Activated naive CD4-positive, alpha-beta T cell treated with anti-CD3 and anti-CD28 coated beads for 36 hours (primary cell): Measurements from ENCODE around the gene SPPL2A. TPM values are rescaled to one million over a fixed set of nuclear protein-coding genes. Genes with fewer than 3 reads are reported as not detected.

Source experiments
- CTCF ChIA-PET: fragments of 350-600 bp; sonication (Branson Sonifier 250); formaldehyde crosslinking; loops from one replicate; lab custom pipeline; 2021; ENCODE audit warnings: antibody characterized with exemption; lab: Charles Lee
- DNase-seq: peaks from one replicate; pipeline ENCODE4 v3.0.0-alpha.2; 2020
- H3K27ac Mint-ChIP-seq: one replicate; pipeline ENCODE4 v1.8.0; 2021; ENCODE audit warnings: mild to moderate bottlenecking, mixed read lengths
- H3K27me3 Mint-ChIP-seq: one replicate; pipeline ENCODE4 v1.8.0; 2021; ENCODE audit warnings: low read depth, mixed read lengths
- H3K36me3 Mint-ChIP-seq: one replicate; pipeline ENCODE4 v1.8.0; 2021; ENCODE audit warnings: low read depth, mixed read lengths
- H3K4me1 Mint-ChIP-seq: one replicate; pipeline ENCODE4 v1.8.0; 2021; ENCODE audit warnings: low read depth, mixed read lengths
- H3K4me3 Mint-ChIP-seq: one replicate; pipeline ENCODE4 v1.8.0; 2021; ENCODE audit warnings: mild to moderate bottlenecking, moderate library complexity, mixed read lengths
- H3K9me3 Mint-ChIP-seq: one replicate; pipeline ENCODE4 v1.8.0; 2021; ENCODE audit warnings: mixed read lengths
- intact Hi-C: fragments of 100-400 bp; cut with micrococcal nuclease; formaldehyde crosslinking; loops from one replicate; pipeline ENCODE4 v1.15.1; 2023
- total RNA-seq, 2 experiments: library from RNA; stranded (reverse); gene quantifications; one replicate each; pipeline ENCODE4 v1.2.3, GENCODE V29; 2021

SPPL2A gene
- total RNA-seq, 2 experiments from 2014 or later = 37.7 to 41.6 TPM

GRCh38 chr15:50791486-50791885, 26.0 kb upstream of the SPPL2A start:
- Mint-ChIP-seq H3K27me3 (no peaks in the 10 kb centered on the region), H3K4me3 (no peak overlapping the region), H3K27ac (no peak overlapping the region), H3K4me1 (no peaks in the 10 kb centered on the region), H3K36me3 (no peaks in the 10 kb centered on the region), H3K9me3 (no peaks in the 10 kb centered on the region)
- CTCF ChIA-PET = interaction anchor here (0.9 kb wide), 1 partner anchor 15 kb away, joined by 3 read pairs; no protein-coding TSS in a partner anchor
- no peak for DNase-seq
- intact Hi-C loops = no loop called here

DNA sequence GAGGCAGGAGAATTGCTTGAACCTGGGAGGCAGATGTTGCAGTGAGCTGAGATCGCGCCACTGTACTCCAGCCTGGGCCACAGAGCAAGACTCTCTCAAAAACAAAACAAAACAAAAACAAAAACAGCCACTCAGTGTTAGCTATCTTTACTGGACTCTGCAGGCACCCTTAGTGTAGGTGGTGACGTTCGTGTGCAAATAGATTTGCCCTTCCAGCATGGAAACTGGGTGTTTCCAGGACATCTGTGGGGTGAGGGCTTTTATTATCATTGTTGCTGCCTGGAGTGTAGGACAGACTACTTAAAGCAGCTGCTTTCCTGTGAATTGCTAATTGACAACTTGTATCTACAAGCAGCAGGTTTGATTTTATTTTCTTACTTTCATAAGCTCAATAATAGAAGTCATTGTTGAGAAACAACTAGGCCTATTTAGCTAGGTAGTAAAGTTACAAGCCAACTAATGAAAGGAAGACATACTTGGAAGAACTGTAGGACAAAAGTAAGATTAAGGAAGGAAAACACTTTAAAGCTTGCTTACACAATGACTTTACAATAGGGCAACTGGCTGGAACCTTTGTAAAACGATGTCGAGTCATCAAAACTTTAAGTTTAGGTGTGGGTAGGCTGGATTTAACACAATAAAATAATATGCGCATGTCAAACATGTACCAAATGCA, 25.4 kb upstream of the SPPL2A start:
- Mint-ChIP-seq H3K27ac (no peak overlapping the region), H3K4me1 (no peaks in the 10 kb centered on the region), H3K36me3 (no peaks in the 10 kb centered on the region), H3K27me3 (no peaks in the 10 kb centered on the region), H3K9me3 (no peaks in the 10 kb centered on the region), H3K4me3 (no peak overlapping the region)
- CTCF ChIA-PET = no interaction called here
- intact Hi-C loops = no loop called here
- DNase-seq = no peak

DNA sequence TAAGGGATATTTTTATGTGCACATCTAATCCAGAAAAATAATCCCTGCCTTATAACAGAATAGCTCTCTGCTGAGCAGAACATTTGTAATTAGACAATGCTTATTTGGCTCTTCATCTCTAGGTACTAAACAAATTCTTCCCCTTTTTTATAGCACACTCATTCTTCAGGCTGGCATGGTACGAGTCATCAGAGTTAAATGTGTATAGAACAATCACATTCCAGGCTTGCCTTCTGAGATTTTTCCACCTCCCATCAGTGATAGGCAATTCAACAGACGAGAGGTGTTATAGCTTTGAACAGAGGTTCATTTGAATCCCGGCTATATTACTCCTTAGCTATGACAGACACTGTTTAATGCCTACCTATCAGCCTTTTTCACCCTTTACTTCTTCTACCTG, 21.4 kb upstream of the SPPL2A start:
- CTCF ChIA-PET = interaction anchor here (0.6 to 0.7 kb wide), 4 partner anchors 45 to 975 kb away, joined by 3 to 5 read pairs (median 3); no protein-coding TSS in a partner anchor
- H3K27me3 Mint-ChIP-seq = no peaks in the 10 kb centered on the region
- H3K4me1 Mint-ChIP-seq = no peaks in the 10 kb centered on the region
- no peak overlapping the region for H3K27ac Mint-ChIP-seq
- no peak overlapping the region for H3K4me3 Mint-ChIP-seq
- DNase-seq = no peak
- no peaks in the 10 kb centered on the region for H3K36me3 Mint-ChIP-seq
- intact Hi-C loops = no loop called here
- no peaks in the 10 kb centered on the region for H3K9me3 Mint-ChIP-seq

DNA sequence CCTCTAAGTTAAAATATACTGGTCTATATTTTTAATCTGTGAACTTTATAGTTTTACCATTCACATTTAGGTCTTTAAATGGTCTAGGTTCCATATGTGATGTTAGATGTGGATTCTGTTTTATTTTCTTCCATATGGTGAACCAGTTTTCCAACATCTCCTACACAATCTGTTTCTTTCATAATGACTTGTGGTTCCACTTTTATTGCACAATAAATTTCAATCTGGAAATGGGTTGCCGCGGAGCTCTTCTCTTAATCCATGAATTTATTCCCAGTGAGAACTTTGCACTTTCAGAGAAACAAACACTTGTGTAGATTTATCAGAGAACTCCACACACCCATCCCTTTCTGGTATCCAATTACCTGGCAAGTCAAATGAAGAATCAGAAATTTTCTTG, 20.9 kb upstream of the SPPL2A start:
- intact Hi-C loops = no loop called here
- Mint-ChIP-seq H3K4me1 (no peaks in the 10 kb centered on the region), H3K27ac (no peak overlapping the region), H3K27me3 (no peaks in the 10 kb centered on the region), H3K36me3 (no peaks in the 10 kb centered on the region), H3K9me3 (no peaks in the 10 kb centered on the region), H3K4me3 (no peak overlapping the region)
- CTCF ChIA-PET = interaction anchor here (0.6 to 0.7 kb wide), 4 partner anchors 44 to 975 kb away, joined by 3 to 5 read pairs (median 3); no protein-coding TSS in a partner anchor
- no peak for DNase-seq

DNA sequence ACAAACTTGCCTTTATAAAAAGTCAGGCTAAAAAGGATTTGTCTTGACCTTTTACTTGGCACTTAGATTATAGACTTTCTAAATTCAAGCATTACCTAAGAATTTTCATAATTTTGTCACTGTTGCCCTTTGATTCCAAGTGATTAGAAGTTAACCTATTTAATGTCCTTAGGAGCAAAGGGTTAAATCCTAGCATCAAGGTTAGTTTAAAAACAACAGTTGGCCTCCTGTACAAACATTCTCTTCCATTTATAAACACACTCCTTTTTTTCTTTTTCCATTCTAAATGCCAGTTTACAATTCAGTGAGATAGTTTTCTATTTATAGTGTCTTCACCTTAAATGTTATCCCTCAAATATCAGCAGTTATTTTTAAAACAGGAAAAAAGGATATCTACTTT, 18.4 kb upstream of the SPPL2A start:
- Mint-ChIP-seq H3K36me3 (no peaks in the 10 kb centered on the region), H3K4me1 (no peaks in the 10 kb centered on the region), H3K27me3 (no peaks in the 10 kb centered on the region), H3K9me3 (no peaks in the 10 kb centered on the region), H3K4me3 (no peak overlapping the region), H3K27ac (no peak overlapping the region)
- intact Hi-C loops = no loop called here
- DNase-seq = no peak
- CTCF ChIA-PET = interaction anchor here (0.6 to 1.1 kb wide), 2 partner anchors 103 to 458 kb away, joined by 3 to 5 read pairs; no protein-coding TSS in a partner anchor

GRCh38 chr15:50783411-50783810, 17.9 kb upstream of the SPPL2A start:
- Mint-ChIP-seq H3K27ac (no peak overlapping the region), H3K36me3 (no peaks in the 10 kb centered on the region), H3K4me3 (no peak overlapping the region), H3K4me1 (no peaks in the 10 kb centered on the region), H3K9me3 (no peaks in the 10 kb centered on the region), H3K27me3 (no peaks in the 10 kb centered on the region)
- CTCF ChIA-PET = interaction anchor here (0.6 to 1.1 kb wide), 2 partner anchors 103 to 458 kb away, joined by 3 to 5 read pairs; no protein-coding TSS in a partner anchor
- DNase-seq = no peak
- intact Hi-C loops = no loop called here

DNA sequence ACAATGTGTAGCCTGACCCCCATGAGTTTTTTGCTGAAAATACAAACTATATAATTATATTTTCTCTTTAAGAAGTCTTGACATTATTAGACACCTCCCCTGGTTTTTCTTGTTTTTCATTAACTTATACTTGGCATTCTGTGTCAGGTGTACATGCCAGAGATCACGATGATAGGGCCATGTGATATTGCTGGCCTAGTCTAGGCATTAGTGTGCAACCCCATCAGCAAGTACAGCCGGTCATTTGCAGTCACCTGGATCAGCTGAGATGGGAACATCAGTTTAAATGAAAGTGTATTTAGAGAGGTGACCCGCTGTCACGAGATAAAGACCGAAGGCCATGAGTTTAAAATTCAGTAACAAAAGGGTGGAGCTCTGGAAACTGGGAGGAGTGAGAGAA, 12.6 kb upstream of the SPPL2A start:
- H3K9me3 Mint-ChIP-seq = no peaks in the 10 kb centered on the region
- H3K4me1 Mint-ChIP-seq = peaks cover 4% of the 10 kb centered on the region
- H3K36me3 Mint-ChIP-seq = no peaks in the 10 kb centered on the region
- CTCF ChIA-PET = no interaction called here
- DNase-seq = no peak
- intact Hi-C loops = no loop called here
- no peaks in the 10 kb centered on the region for H3K27me3 Mint-ChIP-seq
- no peak overlapping the region for H3K4me3 Mint-ChIP-seq
- H3K27ac Mint-ChIP-seq = no peak overlapping the region

- intact Hi-C loops = no loop called here
- no peaks in the 10 kb centered on the region for H3K27me3 Mint-ChIP-seq
- H3K4me1 Mint-ChIP-seq = peaks cover 4% of the 10 kb centered on the region
- DNase-seq = no peak
- no peak overlapping the region for H3K27ac Mint-ChIP-seq
- CTCF ChIA-PET = no interaction called here
- H3K9me3 Mint-ChIP-seq = no peaks in the 10 kb centered on the region
- H3K36me3 Mint-ChIP-seq = no peaks in the 10 kb centered on the region
- H3K4me3 Mint-ChIP-seq = no peak overlapping the region
These were observed 11.5 kb upstream of the SPPL2A start for GRCh38 chr15:50777042-50777441.

GRCh38 chr15:50774450-50774849, 8.9 kb upstream of the SPPL2A start:
- no peaks in the 10 kb centered on the region for H3K36me3 Mint-ChIP-seq
- intact Hi-C loops = loop anchor here (1.0 kb wide), 1 partner anchor 9 kb away; the partner anchor contains the start of gene SPPL2A
- H3K9me3 Mint-ChIP-seq = no peaks in the 10 kb centered on the region
- CTCF ChIA-PET = interaction anchor here (0.7 kb wide), 1 partner anchor 68 kb away, joined by 4 read pairs; no protein-coding TSS in a partner anchor
- peaks cover 4% of the 10 kb centered on the region for H3K4me1 Mint-ChIP-seq
- no peak overlapping the region for H3K27ac Mint-ChIP-seq
- peak; percentile 36 for DNase-seq
- H3K27me3 Mint-ChIP-seq = no peaks in the 10 kb centered on the region
- no peak overlapping the region for H3K4me3 Mint-ChIP-seq

DNA sequence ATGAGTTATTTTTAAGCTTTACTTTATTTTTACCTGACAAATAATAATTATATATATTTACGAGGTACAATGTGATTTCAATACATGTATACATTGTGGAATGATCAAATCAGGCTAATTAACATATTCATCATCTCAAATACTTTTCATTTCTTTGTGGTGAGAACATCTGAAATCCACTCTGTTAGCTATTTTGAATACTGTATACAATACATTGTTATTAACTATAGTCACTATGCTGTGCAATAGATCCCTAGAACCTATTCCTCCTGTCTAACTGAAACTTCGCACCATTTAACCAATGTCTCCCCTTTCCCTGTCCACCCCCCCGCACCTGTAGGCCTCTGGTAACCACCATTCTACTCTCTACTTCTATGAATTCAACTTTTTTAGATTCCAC, 7.9 kb upstream of the SPPL2A start:
- no peaks in the 10 kb centered on the region for H3K27me3 Mint-ChIP-seq
- CTCF ChIA-PET = no interaction called here
- H3K4me1 Mint-ChIP-seq = peaks cover 4% of the 10 kb centered on the region
- H3K9me3 Mint-ChIP-seq = no peaks in the 10 kb centered on the region
- intact Hi-C loops = no loop called here
- no peak for DNase-seq
- no peak overlapping the region for H3K4me3 Mint-ChIP-seq
- H3K27ac Mint-ChIP-seq = no peak overlapping the region
- H3K36me3 Mint-ChIP-seq = no peaks in the 10 kb centered on the region

DNA sequence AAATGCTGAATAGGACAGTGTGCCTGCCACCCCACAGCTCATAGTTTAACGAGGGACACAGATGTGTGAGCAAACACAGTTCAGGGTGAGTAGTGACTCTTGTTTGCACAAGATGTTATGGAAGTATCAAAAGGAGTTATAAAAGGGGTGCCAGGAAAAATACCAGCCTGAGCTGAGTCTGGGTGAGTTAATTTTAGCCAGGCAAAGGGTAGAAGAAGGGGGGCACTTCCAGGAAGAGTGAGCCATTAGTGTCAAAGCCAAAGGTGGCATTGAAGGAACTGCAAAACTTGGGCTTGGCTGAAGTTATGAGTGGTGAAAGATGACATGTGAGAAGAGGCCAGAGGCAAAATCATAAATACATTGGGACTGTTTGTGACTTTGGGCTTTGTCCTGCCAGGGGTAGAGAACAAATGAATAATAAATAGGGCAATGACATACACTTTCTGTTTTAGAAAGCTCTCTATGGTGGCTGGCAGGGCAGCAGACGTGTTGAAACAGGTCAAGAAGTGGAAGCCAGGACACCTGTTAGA, 1.9 kb upstream of the SPPL2A start:
- peaks cover 8% of the 10 kb centered on the region for H3K36me3 Mint-ChIP-seq
- no peaks in the 10 kb centered on the region for H3K27me3 Mint-ChIP-seq
- H3K27ac Mint-ChIP-seq = peak overlapping the region; percentile 71
- intact Hi-C loops = loop anchor here (5.0 to 10.0 kb wide), 3 partner anchors 310 to 1613 kb away; partner anchors contain the start of genes COPS2 and LYSMD2
- peaks cover 38% of the 10 kb centered on the region for H3K4me1 Mint-ChIP-seq
- DNase-seq = peak; percentile 23
- no peaks in the 10 kb centered on the region for H3K9me3 Mint-ChIP-seq
- CTCF ChIA-PET = no interaction called here
- H3K4me3 Mint-ChIP-seq = no peak overlapping the region

DNA sequence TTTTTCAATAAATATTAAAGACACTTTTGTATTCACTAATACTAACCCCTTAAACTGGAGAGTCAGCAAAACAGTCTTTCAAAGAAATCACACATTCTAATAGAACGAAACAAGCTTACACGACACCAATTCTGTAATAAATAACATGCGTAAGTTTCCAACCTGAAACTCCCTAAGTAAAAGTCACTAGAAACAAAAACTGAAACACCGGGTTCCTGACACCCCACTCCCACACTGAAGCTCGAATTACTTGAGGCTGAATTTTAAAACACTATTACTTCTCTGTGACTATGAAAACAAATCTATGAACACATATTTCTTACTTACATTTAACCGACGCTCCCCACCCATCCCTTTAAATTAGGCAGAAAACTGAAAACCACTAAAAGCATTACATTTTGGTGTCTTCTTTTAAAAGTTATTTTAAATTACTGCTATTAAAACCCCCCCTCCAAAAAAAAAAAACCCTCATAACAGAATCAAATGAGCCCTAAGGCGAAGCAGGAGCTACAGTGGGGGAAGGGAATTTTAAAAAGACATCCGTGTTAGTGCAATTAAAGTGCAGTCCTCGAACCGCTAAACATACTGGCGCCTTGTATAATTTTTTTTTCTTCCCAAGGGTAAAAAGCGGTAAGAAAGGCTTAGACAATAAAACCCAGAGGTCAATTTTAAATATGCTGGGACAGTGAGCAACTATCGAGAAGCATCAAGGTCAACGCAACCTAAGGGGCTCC, 878 bp downstream of the SPPL2A start:
- CTCF ChIA-PET = interaction anchor here (0.8 to 1.5 kb wide), 5 partner anchors 15 to 116 kb away, joined by 3 to 7 read pairs (median 3); no protein-coding TSS in a partner anchor
- Mint-ChIP-seq H3K36me3 (peaks cover 12% of the 10 kb centered on the region), H3K4me1 (peaks cover 61% of the 10 kb centered on the region), H3K27ac (peak overlapping the region; percentile 99), H3K9me3 (no peaks in the 10 kb centered on the region), H3K4me3 (peak overlapping the region; percentile 90), H3K27me3 (no peaks in the 10 kb centered on the region)
- intact Hi-C loops = loop anchor here (1.0 to 10.0 kb wide), 15 partner anchors 10 to 1610 kb away; partner anchors contain the start of genes COPS2, DTWD1, FAM227B and LYSMD2
- peak; percentile 63 for DNase-seq
